GM12878 (cell line): ENCODE data around the gene MT1G. TPM values are rescaled to one million over a fixed set of nuclear protein-coding genes. Genes with fewer than 3 reads are reported as not detected.

Source experiments
- ATAC-seq: fragments of 200-7000 bp; cut with Tn5 transposase; 3 replicates; pipeline ENCODE4 v1.9.1; 2020; ENCODE audit warnings: mild to moderate bottlenecking, moderate library complexity
- BruUV-seq: library from RNA; stranded (reverse); fragments of 400-500 nt; replicated peaks from 2 replicates; lab custom pipeline; 2021; lab: Mats Ljungman, UMichigan
- CTCF ChIA-PET: fragments of 300-600 bp; sonication (Branson Sonifier 250); formaldehyde crosslinking; extraction: SDS; loops from one replicate; lab custom pipeline; 2021; ENCODE audit warnings: inconsistent platforms; lab: Yijun Ruan, JAX
- POLR2A ChIA-PET: fragments of 350-600 bp; formaldehyde crosslinking; extraction: SDS; loops from one replicate; lab custom pipeline; 2021; ENCODE audit warnings: inconsistent platforms; lab: Charles Lee
- RAD21 ChIA-PET: fragments of 300-600 bp; sonication (Branson Sonifier 250); formaldehyde crosslinking; loops from one replicate; lab custom pipeline; 2023; ENCODE audit warnings: antibody characterized with exemption; ENCODE audit not compliant: unreplicated experiment; lab: Charles Lee
- SMC1A ChIA-PET: fragments of 300-600 bp; sonication (Branson Sonifier 250); formaldehyde crosslinking; loops from one replicate; lab custom pipeline; 2023; ENCODE audit not compliant: unreplicated experiment, uncharacterized antibody; lab: Charles Lee
- DNase-seq: peaks from one replicate; pipeline ENCODE4 v3.0.0-alpha.2; 2011; ENCODE audit warnings: low read depth, low spot score
- FAIRE-seq: peaks from 3 replicates; lab custom pipeline; 2011; peaks lifted over from hg19 to GRCh38; lab: Jason Lieb, UNC
- H2AFZ ChIP-seq: 2 replicates; pipeline ENCODE4 v1.6.0; 2011; ENCODE audit warnings: low read depth, low read length, control low read depth; ENCODE audit not compliant: control insufficient read depth
- H3K27ac ChIP-seq: 2 replicates; pipeline ENCODE4 v1.5.1; 2011; ENCODE audit warnings: control low read depth; ENCODE audit not compliant: control insufficient read depth, insufficient read depth
- H3K27me3 ChIP-seq, 2 experiments: replicated peaks in 1 of 2; 2 replicates each; pipeline versions ENCODE4 v1.6.0 to v1.6.1; 2011; ENCODE audit warnings: low read length in 1 of 2; ENCODE audit not compliant: control insufficient read depth in 2 of 2, insufficient read depth in 2 of 2
- H3K36me3 ChIP-seq, 2 experiments: 2 replicates each; pipeline ENCODE4 v1.5.1; 2011; ENCODE audit warnings: low read length in 1 of 2; ENCODE audit not compliant: control insufficient read depth in 2 of 2, insufficient read depth in 2 of 2
- H3K4me1 ChIP-seq: 2 replicates; pipeline ENCODE4 v1.6.1; 2011; ENCODE audit warnings: mild to moderate bottlenecking, low read length, moderate library complexity, mixed read lengths; ENCODE audit not compliant: control insufficient read depth, insufficient read depth
- H3K4me2 ChIP-seq: 2 replicates; pipeline ENCODE4 v1.6.0; 2011; ENCODE audit warnings: control low read depth; ENCODE audit not compliant: control insufficient read depth, insufficient read depth
- H3K4me3 ChIP-seq: fragments of 200-600 bp; sonication (generic); 2 replicates; pipeline ENCODE4 v1.5.1; 2016
- H3K79me2 ChIP-seq: 2 replicates; pipeline ENCODE4 v1.6.0; 2011; ENCODE audit warnings: low read length; ENCODE audit not compliant: control insufficient read depth, insufficient read depth
- H3K9ac ChIP-seq: 2 replicates; pipeline ENCODE4 v1.8.0; 2011; ENCODE audit warnings: low read length, control low read depth, mixed read lengths; ENCODE audit not compliant: control insufficient read depth, insufficient read depth
- H3K9me3 ChIP-seq: replicated peaks from 3 replicates; pipeline ENCODE4 v1.5.1; 2011; ENCODE audit warnings: mild to moderate bottlenecking, low read length; ENCODE audit not compliant: control insufficient read depth, insufficient read depth
- H4K20me1 ChIP-seq: 2 replicates; pipeline ENCODE4 v1.6.0; 2011; ENCODE audit not compliant: control insufficient read depth, insufficient read depth
- BRCA1 ChIP-seq: IDR thresholded peaks from 2 replicates; pipeline ENCODE4 v1.6.1; 2011; ENCODE audit warnings: low read depth, low read length, improper control_type of control experiment
- CHD1 ChIP-seq: IDR thresholded peaks from 2 replicates; pipeline ENCODE4 v1.6.1; 2012; ENCODE audit warnings: low read depth, low read length, improper control_type of control experiment
- MEF2A ChIP-seq: IDR thresholded peaks from 2 replicates; pipeline ENCODE4 v1.6.1; 2011; ENCODE audit warnings: low read depth, mild to moderate bottlenecking, low read length, moderate library complexity; ENCODE audit not compliant: insufficient read depth
- SUPT20H ChIP-seq: IDR thresholded peaks from 2 replicates; pipeline ENCODE4 v1.6.1; 2011; ENCODE audit warnings: low read depth, mild to moderate bottlenecking, low read length, moderate library complexity, borderline replicate concordance; ENCODE audit not compliant: control insufficient read depth
- TBL1XR1 ChIP-seq: IDR thresholded peaks from 2 replicates; pipeline ENCODE4 v1.6.1; 2012; ENCODE audit warnings: low read depth, low read length, improper control_type of control experiment
- ZNF622 ChIP-seq: fragments of 450-650 bp; IDR thresholded peaks from 2 replicates; pipeline ENCODE4 v1.6.1; 2017; ENCODE audit warnings: mild to moderate bottlenecking, inconsistent platforms
- ZSCAN29 ChIP-seq: fragments of 450-650 bp; IDR thresholded peaks from 2 replicates; pipeline ENCODE4 v1.6.1; 2017; ENCODE audit warnings: mild to moderate bottlenecking, moderate library complexity
- WGBS: methylation state at CpG from one replicate; pipeline ENCODE4 v1.1.6; 2016; ENCODE audit warnings: low lambda C conversion rate; ENCODE audit not compliant: insufficient replicate concordance, insufficient coverage; ENCODE audit errors: missing lambda C conversion rate; 5-methylcytosine and 5-hydroxymethylcytosine counted together
- in situ Hi-C: fragments of 300-500 bp; cut with MboI; formaldehyde crosslinking; loops from 9 replicates; pipeline ENCODE4 v1.14.3; 2018; ENCODE audit warnings: mixed read lengths
- intact Hi-C: fragments of 100-400 bp; cut with micrococcal nuclease; formaldehyde crosslinking; loops from one replicate; pipeline ENCODE4 v1.14.2; 2022; ENCODE audit not compliant: unreplicated experiment
- polyA plus RNA-seq, 11 experiments: library from polyadenylated mRNA; depleted of rRNA in 4 of 11; unstranded in 6 of 11; stranded (reverse) in 5 of 11; fragments of >200 nt; fragmentation: Nextera tagmentation in 4 of 11; fragmentation: Illumina TruSeq in 1 of 11; extraction: Ambion mirVana in 4 of 11; extraction: Trizol in 1 of 11; gene quantifications; 1 replicate in 1 of 11; 2 replicates in 10 of 11; pipeline versions ENCODE4 v1.2.1 to v1.2.3, GENCODE V29; 2011 to 2016; ENCODE audit warnings: inconsistent platforms in 2 of 11, missing spikeins in 2 of 11, low read depth in 1 of 11
- total RNA-seq, 4 experiments: library from RNA; depleted of rRNA in 3 of 4; stranded (reverse); fragments of >200 nt in 3 of 4; fragmentation: Illumina TruSeq in 1 of 4; extraction: Trizol in 1 of 4; gene quantifications; 2 replicates each; pipeline versions ENCODE4 v1.2.1 to v1.2.3, GENCODE V29; 2013 to 2021
- TF ChIP-seq, protein P1 (sequence below): fragments of 450-650 bp; IDR thresholded peaks from 2 replicates; pipeline ENCODE4 v1.6.1; 2017; ENCODE audit warnings: mild to moderate bottlenecking
- TF ChIP-seq, protein P2 (sequence below): fragments of 450-650 bp; conservative IDR thresholded peaks from 2 replicates; pipeline ENCODE4 v1.6.1; 2017; ENCODE audit warnings: mild to moderate bottlenecking, moderate library complexity

MT1G gene
- total and polyA plus RNA-seq, 10 of the 15 experiments (the other 5 are each of a cell fraction or from before 2014, with no cell fraction given): 1.2 to 9.1 (median 4.6) TPM

DNA sequence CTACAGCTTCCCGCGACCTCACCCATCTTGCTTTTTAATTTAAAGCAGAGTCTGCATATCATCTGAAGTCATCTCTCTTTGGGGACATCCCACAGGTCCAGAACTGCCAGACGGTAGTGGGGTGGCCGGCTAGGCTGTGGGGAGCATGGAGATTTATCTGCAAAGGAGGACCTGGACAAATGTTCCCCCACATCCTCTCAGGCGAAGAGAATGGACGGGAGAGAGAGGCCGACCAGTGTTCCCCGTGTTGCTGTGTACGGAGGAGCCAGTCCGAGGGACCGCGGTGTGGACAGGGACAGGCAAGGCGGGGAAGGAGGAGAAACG lies 36.1 kb downstream of the MT1G start:
- no peaks in the 10 kb centered on the region for H3K36me3 ChIP-seq
- no peak overlapping the region for H3K27ac ChIP-seq
- no peak overlapping the region; the same call in 1 of the 2 replicates for H3K4me2 ChIP-seq
- SMC1A ChIA-PET: interaction anchor here (1.0 to 2.4 kb wide), 3 partner anchors 21 to 40 kb away, joined by 3 to 27 read pairs (median 4); no protein-coding TSS in a partner anchor
- H3K9ac ChIP-seq: no peak overlapping the region
- WGBS: 56% methylated on average over 14 of the region's 14 CpGs
- no TSS peak for BruUV-seq
- POLR2A ChIA-PET: no interaction called here
- no peak for DNase-seq
- no peak overlapping the region for H2AFZ ChIP-seq
- RAD21 ChIA-PET: interaction anchor here (2.9 kb wide), 1 partner anchor 70 kb away, joined by 11 read pairs; no protein-coding TSS in a partner anchor
- intact Hi-C loops: no loop called here
- CTCF ChIA-PET: no interaction called here
- peaks cover 14 to 24% of the 10 kb centered on the region in 2 experiments for H3K27me3 ChIP-seq
- no peaks in the 10 kb centered on the region for H3K9me3 ChIP-seq
- ATAC-seq: 0 out of 3 replicates have a peak, but pooled peaks have one; percentile 3
- in situ Hi-C loops: no loop called here
- H4K20me1 ChIP-seq: no peaks in the 10 kb centered on the region
- FAIRE-seq: no peak
- H3K4me3 ChIP-seq: no peak overlapping the region
- H3K4me1 ChIP-seq: peaks cover 15% of the 10 kb centered on the region
- TF ChIP-seq ZSCAN29 (no peak), CHD1 (no peak), SUPT20H (no peak), TBL1XR1 (no peak), BRCA1 (no peak), MEF2A (no peak)
- no peaks in the 10 kb centered on the region for H3K79me2 ChIP-seq

DNA sequence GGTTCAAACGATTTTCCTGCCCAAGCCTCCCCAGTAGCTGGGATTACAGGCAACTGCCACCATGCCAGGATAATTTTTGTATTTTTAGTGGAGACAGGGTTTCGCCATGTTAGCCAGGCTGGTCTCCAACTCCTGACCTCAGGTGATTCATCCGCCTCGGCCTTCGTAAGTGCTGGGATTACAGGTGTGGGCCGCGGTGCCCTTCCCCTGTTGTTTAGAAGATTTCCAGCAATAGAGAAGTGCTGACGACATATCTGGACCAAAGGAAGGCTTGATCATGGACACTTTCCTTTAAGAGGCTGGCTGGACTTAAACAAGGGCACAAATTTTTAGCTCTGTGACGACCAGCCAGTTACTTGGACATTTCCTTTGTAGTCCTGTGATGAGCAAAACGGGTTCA lies 36.7 kb downstream of the MT1G start:
- RAD21 ChIA-PET: interaction anchor here (1.2 to 2.9 kb wide), 3 partner anchors 21 to 70 kb away, joined by 3 to 23 read pairs (median 11); partner anchors contain the start of gene MT2A
- FAIRE-seq: no peak
- 69% methylated on average over 10 of the region's 10 CpGs for WGBS
- TF ChIP-seq, protein P1, sequence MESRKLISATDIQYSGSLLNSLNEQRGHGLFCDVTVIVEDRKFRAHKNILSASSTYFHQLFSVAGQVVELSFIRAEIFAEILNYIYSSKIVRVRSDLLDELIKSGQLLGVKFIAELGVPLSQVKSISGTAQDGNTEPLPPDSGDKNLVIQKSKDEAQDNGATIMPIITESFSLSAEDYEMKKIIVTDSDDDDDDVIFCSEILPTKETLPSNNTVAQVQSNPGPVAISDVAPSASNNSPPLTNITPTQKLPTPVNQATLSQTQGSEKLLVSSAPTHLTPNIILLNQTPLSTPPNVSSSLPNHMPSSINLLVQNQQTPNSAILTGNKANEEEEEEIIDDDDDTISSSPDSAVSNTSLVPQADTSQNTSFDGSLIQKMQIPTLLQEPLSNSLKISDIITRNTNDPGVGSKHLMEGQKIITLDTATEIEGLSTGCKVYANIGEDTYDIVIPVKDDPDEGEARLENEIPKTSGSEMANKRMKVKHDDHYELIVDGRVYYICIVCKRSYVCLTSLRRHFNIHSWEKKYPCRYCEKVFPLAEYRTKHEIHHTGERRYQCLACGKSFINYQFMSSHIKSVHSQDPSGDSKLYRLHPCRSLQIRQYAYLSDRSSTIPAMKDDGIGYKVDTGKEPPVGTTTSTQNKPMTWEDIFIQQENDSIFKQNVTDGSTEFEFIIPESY: no peak
- TF ChIP-seq ZNF622: no peak
- TF ChIP-seq, protein P2, sequence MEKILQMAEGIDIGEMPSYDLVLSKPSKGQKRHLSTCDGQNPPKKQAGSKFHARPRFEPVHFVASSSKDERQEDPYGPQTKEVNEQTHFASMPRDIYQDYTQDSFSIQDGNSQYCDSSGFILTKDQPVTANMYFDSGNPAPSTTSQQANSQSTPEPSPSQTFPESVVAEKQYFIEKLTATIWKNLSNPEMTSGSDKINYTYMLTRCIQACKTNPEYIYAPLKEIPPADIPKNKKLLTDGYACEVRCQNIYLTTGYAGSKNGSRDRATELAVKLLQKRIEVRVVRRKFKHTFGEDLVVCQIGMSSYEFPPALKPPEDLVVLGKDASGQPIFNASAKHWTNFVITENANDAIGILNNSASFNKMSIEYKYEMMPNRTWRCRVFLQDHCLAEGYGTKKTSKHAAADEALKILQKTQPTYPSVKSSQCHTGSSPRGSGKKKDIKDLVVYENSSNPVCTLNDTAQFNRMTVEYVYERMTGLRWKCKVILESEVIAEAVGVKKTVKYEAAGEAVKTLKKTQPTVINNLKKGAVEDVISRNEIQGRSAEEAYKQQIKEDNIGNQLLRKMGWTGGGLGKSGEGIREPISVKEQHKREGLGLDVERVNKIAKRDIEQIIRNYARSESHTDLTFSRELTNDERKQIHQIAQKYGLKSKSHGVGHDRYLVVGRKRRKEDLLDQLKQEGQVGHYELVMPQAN: no peak

More for the DNA sequence above, 36.7 kb downstream of the MT1G start:
- ATAC-seq (no peak), DNase-seq (no peak)
- in situ Hi-C loops: no loop called here
- no peaks in the 10 kb centered on the region for H3K36me3 ChIP-seq
- ChIA-PET POLR2A (interaction anchor here (1.2 to 1.9 kb wide), 2 partner anchors 23 to 98 kb away, joined by 3 to 6 read pairs; partner anchors contain the start of gene MT2A), CTCF (interaction anchor here (1.2 to 3.1 kb wide), 3 partner anchors 30 to 158 kb away, joined by 4 to 14 read pairs (median 13); no protein-coding TSS in a partner anchor), SMC1A (interaction anchor here (1.0 to 2.4 kb wide), 4 partner anchors 20 to 71 kb away, joined by 3 to 27 read pairs (median 5); no protein-coding TSS in a partner anchor)
- H3K4me3 ChIP-seq: no peak overlapping the region
- no peak overlapping the region for H3K4me2 ChIP-seq
- no peak overlapping the region for H3K9ac ChIP-seq
- no peaks in the 10 kb centered on the region for H3K79me2 ChIP-seq
- H4K20me1 ChIP-seq: no peaks in the 10 kb centered on the region
- H3K27ac ChIP-seq: no peak overlapping the region
- no peaks in the 10 kb centered on the region for H3K9me3 ChIP-seq
- H2AFZ ChIP-seq: no peak overlapping the region
- H3K27me3 ChIP-seq: peaks cover 11 to 18% of the 10 kb centered on the region in 2 experiments
- no TSS peak for BruUV-seq
- intact Hi-C loops: no loop called here
- peaks cover 15% of the 10 kb centered on the region for H3K4me1 ChIP-seq
